ENCODE results near the gene WDTC1. TPM values are rescaled to one million over a fixed set of nuclear protein-coding genes. Genes with fewer than 3 reads are reported as not detected.

Gene WDTC1
- polyA plus RNA-seq, 2 of the 4 experiments (the other 2 are of a cell fraction): 3.8 to 6.9 TPM

DNA sequence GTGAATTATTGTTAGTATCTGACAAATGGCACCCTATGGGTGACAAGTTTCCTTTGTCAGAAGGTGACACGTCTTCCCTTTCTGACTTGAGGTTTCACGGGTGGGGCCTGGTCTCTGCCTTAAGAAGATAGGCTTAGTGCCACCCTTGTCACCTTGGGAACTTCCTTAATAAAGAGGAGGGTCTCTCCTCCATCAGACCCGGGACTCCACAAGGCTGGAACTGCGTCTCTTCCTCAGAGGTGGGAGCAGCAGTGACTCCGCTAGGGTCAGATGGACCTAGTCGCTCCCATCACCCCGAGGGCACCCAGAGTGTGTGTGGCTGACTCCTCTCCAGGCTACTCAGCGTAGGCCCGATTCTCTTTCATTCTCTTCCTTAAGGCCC, 774 bp upstream of the WDTC1 start:
- Histone ChIP-seq H3K4me1 (peaks cover 8% of the 10 kb centered on the region; the same call in 2 of the 3 replicates), H3K4me3 (peak overlapping the region; percentile 79), H3K27ac (peak overlapping the region; percentile 68 to 88), H3K9me3 (no peaks in the 10 kb centered on the region), H3K4me2 (peak overlapping the region; percentile 75)
- DNase-seq (ENCODE audit: low read depth in 1 of 2, low spot score in 1 of 2): no peak
- ChIA-PET POLR2A (interaction anchor here (2.2 kb wide), 1 partner anchor 79 kb away, joined by 13 read pairs; the partner anchor contains the start of gene SLC9A1), CTCF (interaction anchor here (1.0 to 1.1 kb wide), 3 partner anchors 24 to 76 kb away, joined by 3 to 6 read pairs (median 4); no protein-coding TSS in a partner anchor)
- TF ChIP-seq, protein P1, sequence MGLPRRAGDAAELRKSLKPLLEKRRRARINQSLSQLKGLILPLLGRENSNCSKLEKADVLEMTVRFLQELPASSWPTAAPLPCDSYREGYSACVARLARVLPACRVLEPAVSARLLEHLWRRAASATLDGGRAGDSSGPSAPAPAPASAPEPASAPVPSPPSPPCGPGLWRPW (IDR thresholded peaks at IDR 0.05): no peak
- TF ChIP-seq POLR2AphosphoS2 (conservative IDR thresholded peaks at IDR 0.05; ENCODE audit: low read length): no peak
- TF ChIP-seq, protein P2, sequence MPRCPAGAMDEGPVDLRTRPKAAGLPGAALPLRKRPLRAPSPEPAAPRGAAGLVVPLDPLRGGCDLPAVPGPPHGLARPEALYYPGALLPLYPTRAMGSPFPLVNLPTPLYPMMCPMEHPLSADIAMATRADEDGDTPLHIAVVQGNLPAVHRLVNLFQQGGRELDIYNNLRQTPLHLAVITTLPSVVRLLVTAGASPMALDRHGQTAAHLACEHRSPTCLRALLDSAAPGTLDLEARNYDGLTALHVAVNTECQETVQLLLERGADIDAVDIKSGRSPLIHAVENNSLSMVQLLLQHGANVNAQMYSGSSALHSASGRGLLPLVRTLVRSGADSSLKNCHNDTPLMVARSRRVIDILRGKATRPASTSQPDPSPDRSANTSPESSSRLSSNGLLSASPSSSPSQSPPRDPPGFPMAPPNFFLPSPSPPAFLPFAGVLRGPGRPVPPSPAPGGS (IDR thresholded peaks at IDR 0.05): no peak
- TF ChIP-seq, protein P3, sequence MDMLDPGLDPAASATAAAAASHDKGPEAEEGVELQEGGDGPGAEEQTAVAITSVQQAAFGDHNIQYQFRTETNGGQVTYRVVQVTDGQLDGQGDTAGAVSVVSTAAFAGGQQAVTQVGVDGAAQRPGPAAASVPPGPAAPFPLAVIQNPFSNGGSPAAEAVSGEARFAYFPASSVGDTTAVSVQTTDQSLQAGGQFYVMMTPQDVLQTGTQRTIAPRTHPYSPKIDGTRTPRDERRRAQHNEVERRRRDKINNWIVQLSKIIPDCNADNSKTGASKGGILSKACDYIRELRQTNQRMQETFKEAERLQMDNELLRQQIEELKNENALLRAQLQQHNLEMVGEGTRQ (IDR thresholded peaks at IDR 0.05): no peak
- no peak for TF ChIP-seq HOXB5 (CRISPR knock-in tag; IDR thresholded peaks at IDR 0.05)
- TF ChIP-seq, protein P4, sequence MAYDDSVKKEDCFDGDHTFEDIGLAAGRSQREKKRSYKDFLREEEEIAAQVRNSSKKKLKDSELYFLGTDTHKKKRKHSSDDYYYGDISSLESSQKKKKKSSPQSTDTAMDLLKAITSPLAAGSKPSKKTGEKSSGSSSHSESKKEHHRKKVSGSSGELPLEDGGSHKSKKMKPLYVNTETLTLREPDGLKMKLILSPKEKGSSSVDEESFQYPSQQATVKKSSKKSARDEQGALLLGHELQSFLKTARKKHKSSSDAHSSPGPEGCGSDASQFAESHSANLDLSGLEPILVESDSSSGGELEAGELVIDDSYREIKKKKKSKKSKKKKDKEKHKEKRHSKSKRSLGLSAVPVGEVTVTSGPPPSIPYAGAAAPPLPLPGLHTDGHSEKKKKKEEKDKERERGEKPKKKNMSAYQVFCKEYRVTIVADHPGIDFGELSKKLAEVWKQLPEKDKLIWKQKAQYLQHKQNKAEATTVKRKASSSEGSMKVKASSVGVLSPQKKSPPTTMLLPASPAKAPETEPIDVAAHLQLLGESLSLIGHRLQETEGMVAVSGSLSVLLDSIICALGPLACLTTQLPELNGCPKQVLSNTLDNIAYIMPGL (CRISPR knock-in tag; IDR thresholded peaks at IDR 0.05; ENCODE audit: borderline replicate concordance): no peak
- no peak for TF ChIP-seq SREBF2 (IDR thresholded peaks at IDR 0.05)
- TF ChIP-seq, protein P5, sequence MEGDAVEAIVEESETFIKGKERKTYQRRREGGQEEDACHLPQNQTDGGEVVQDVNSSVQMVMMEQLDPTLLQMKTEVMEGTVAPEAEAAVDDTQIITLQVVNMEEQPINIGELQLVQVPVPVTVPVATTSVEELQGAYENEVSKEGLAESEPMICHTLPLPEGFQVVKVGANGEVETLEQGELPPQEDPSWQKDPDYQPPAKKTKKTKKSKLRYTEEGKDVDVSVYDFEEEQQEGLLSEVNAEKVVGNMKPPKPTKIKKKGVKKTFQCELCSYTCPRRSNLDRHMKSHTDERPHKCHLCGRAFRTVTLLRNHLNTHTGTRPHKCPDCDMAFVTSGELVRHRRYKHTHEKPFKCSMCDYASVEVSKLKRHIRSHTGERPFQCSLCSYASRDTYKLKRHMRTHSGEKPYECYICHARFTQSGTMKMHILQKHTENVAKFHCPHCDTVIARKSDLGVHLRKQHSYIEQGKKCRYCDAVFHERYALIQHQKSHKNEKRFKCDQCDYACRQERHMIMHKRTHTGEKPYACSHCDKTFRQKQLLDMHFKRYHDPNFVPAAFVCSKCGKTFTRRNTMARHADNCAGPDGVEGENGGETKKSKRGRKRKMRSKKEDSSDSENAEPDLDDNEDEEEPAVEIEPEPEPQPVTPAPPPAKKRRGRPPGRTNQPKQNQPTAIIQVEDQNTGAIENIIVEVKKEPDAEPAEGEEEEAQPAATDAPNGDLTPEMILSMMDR (IDR thresholded peaks at IDR 0.05): no peak
- TF ChIP-seq, protein P6, sequence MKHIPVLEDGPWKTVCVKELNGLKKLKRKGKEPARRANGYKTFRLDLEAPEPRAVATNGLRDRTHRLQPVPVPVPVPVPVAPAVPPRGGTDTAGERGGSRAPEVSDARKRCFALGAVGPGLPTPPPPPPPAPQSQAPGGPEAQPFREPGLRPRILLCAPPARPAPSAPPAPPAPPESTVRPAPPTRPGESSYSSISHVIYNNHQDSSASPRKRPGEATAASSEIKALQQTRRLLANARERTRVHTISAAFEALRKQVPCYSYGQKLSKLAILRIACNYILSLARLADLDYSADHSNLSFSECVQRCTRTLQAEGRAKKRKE (CRISPR knock-in tag; IDR thresholded peaks at IDR 0.05; ENCODE audit: low read depth): no peak
- no peak for TF ChIP-seq CBX2 (IDR thresholded peaks at IDR 0.05; ENCODE audit: borderline replicate concordance, low read depth)
- TF ChIP-seq NPAS2 (CRISPR knock-in tag; IDR thresholded peaks at IDR 0.05; ENCODE audit: borderline replicate concordance): no peak
- no peak for TF ChIP-seq HOXA7 (CRISPR knock-in tag; IDR thresholded peaks at IDR 0.05)
- TF ChIP-seq NR3C1 (IDR thresholded peaks at IDR 0.05): no peak
- no peak for TF ChIP-seq FOSL2 (IDR thresholded peaks at IDR 0.05)
- TF ChIP-seq FOSL2 (CRISPR knock-in tag; IDR thresholded peaks at IDR 0.05): no peak
- TF ChIP-seq KDM1A (IDR thresholded peaks at IDR 0.05; ENCODE audit: low read depth): no peak
- TF ChIP-seq HEYL (CRISPR knock-in tag; IDR thresholded peaks at IDR 0.05): no peak
- no peak for FAIRE-seq
- peak; percentile 38 to 41 for ATAC-seq
- 67% methylated on average over 8 of the region's 9 CpGs for WGBS (ENCODE audit: missing lambda C conversion rate)

DNA sequence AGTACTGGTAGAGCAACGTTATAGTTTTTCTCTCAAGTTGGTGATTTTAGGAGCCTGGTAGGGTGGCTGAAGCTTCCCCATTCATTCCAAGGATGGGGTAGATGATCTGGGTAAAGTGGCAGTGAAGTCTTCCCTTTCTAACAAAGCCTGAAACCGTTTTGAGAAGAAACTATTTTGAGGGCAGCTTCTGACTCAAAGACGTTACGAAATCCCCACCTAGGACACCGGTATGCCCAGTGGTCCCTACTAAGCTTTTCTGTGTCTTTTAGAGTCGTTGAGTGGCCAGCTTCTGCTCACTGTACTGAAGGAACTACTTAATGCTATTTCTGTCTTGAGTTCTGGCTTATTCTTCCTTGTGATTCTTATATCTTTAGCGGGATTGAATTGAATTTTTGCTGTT, 1.4 kb downstream of the WDTC1 start:
- Histone ChIP-seq H3K9me3 (no peaks in the 10 kb centered on the region), H3K4me2 (peak overlapping the region; percentile 86), H3K4me3 (peak overlapping the region; percentile 79; the same call in 2 of the 3 replicates), H3K4me1 (peaks cover 8% of the 10 kb centered on the region; the same call in 2 of the 3 replicates), H3K27ac (no peak overlapping the region)
- FAIRE-seq (no peak), DNase-seq (ENCODE audit: low read depth in 1 of 2, low spot score in 1 of 2) (no peak), ATAC-seq (no peak)
- ChIA-PET POLR2A (interaction anchor here (2.2 kb wide), 1 partner anchor 81 kb away, joined by 13 read pairs; the partner anchor contains the start of gene SLC9A1), CTCF (no interaction called here)
- WGBS (ENCODE audit: missing lambda C conversion rate): 72% methylated on average over 7 of the region's 7 CpGs
- TF ChIP-seq, protein P6 (CRISPR knock-in tag; IDR thresholded peaks at IDR 0.05; ENCODE audit: low read depth): no peak
- no peak for TF ChIP-seq HOXA7 (CRISPR knock-in tag; IDR thresholded peaks at IDR 0.05)
- TF ChIP-seq, protein P3 (IDR thresholded peaks at IDR 0.05): no peak
- TF ChIP-seq FOSL2 (IDR thresholded peaks at IDR 0.05): no peak
- no peak for TF ChIP-seq FOSL2 (CRISPR knock-in tag; IDR thresholded peaks at IDR 0.05)
- no peak for TF ChIP-seq MAZ (IDR thresholded peaks at IDR 0.05; ENCODE audit: borderline replicate concordance, low read depth, low read length)
- TF ChIP-seq, protein P7, sequence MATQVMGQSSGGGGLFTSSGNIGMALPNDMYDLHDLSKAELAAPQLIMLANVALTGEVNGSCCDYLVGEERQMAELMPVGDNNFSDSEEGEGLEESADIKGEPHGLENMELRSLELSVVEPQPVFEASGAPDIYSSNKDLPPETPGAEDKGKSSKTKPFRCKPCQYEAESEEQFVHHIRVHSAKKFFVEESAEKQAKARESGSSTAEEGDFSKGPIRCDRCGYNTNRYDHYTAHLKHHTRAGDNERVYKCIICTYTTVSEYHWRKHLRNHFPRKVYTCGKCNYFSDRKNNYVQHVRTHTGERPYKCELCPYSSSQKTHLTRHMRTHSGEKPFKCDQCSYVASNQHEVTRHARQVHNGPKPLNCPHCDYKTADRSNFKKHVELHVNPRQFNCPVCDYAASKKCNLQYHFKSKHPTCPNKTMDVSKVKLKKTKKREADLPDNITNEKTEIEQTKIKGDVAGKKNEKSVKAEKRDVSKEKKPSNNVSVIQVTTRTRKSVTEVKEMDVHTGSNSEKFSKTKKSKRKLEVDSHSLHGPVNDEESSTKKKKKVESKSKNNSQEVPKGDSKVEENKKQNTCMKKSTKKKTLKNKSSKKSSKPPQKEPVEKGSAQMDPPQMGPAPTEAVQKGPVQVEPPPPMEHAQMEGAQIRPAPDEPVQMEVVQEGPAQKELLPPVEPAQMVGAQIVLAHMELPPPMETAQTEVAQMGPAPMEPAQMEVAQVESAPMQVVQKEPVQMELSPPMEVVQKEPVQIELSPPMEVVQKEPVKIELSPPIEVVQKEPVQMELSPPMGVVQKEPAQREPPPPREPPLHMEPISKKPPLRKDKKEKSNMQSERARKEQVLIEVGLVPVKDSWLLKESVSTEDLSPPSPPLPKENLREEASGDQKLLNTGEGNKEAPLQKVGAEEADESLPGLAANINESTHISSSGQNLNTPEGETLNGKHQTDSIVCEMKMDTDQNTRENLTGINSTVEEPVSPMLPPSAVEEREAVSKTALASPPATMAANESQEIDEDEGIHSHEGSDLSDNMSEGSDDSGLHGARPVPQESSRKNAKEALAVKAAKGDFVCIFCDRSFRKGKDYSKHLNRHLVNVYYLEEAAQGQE (IDR thresholded peaks at IDR 0.05): no peak
- no peak for TF ChIP-seq POLR2AphosphoS2 (conservative IDR thresholded peaks at IDR 0.05; ENCODE audit: low read length)
- TF ChIP-seq EHMT2 (IDR thresholded peaks at IDR 0.05; ENCODE audit: low read depth): no peak

All from A549 (cell line).